ENCODE results near the gene CCRL2.

CCRL2 gene

DNA sequence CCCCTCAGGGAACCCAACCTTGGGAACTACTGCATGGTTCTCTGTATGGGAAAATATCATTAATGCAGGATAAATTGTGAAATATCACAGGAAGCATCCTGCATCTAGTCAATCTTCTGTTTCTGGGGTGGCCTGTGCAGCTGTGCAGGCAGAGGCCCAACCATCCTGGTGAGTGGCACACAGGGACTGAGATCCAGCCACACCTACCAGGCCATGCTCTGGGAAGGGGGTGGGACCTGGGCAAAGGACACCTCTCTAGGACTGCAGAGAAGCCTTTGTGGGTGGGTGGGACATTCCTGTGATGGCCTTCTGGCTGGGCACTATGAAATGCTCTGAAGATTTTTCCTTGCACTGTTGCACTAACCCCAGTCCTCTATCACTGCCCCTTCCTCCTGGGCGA lies 26.8 kb downstream of the CCRL2 start:
- Mint-ChIP-seq H3K4me3 (no peak overlapping the region), H3K4me1 (peaks cover 7% of the 10 kb centered on the region), H3K36me3 (ENCODE audit: low read depth) (peaks cover 7% of the 10 kb centered on the region), H3K27ac (no peak overlapping the region), H3K9me3 (peaks cover 34% of the 10 kb centered on the region), H3K27me3 (ENCODE audit: low read depth, poor library complexity) (peaks cover 8% of the 10 kb centered on the region)
- TF ChIP-seq, protein P1, sequence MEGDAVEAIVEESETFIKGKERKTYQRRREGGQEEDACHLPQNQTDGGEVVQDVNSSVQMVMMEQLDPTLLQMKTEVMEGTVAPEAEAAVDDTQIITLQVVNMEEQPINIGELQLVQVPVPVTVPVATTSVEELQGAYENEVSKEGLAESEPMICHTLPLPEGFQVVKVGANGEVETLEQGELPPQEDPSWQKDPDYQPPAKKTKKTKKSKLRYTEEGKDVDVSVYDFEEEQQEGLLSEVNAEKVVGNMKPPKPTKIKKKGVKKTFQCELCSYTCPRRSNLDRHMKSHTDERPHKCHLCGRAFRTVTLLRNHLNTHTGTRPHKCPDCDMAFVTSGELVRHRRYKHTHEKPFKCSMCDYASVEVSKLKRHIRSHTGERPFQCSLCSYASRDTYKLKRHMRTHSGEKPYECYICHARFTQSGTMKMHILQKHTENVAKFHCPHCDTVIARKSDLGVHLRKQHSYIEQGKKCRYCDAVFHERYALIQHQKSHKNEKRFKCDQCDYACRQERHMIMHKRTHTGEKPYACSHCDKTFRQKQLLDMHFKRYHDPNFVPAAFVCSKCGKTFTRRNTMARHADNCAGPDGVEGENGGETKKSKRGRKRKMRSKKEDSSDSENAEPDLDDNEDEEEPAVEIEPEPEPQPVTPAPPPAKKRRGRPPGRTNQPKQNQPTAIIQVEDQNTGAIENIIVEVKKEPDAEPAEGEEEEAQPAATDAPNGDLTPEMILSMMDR (IDR thresholded peaks at IDR 0.05) = no peak
- DNase-seq = no peak

DNA sequence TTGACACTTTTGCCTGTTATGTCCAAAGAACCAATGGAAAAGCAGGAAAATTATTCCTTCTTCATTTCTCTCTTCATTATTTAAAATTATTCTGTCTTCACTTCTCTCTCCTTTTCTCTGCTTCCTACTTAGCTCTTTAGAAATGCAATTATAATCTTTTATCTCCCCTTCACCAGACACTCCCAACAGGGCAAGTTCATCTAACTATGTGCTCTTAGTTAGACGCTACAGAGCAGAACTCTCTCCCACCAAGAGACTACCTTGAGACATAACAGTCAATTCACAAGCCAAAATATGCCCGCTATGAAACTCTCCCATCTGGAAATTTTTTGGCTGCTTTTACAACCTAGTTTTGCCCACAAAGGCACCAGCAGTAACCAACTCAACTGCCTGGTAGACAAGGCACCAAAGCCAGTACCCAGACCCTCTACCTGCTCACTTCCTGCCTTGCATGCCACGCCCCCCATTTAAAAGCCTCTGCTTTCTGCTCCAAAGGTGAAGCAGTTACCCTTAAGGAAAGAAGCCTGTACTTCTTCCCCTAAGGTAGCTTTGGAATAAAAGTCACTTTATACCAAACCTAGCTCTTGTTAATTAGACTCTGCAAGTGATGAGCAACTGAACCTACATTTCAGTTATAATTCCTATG lies 28.1 kb downstream of the CCRL2 start:
- Mint-ChIP-seq H3K27ac (no peak overlapping the region), H3K36me3 (ENCODE audit: low read depth) (peaks cover 7% of the 10 kb centered on the region), H3K9me3 (peaks cover 32% of the 10 kb centered on the region), H3K4me1 (no peaks in the 10 kb centered on the region), H3K27me3 (ENCODE audit: low read depth, poor library complexity) (peaks cover 8% of the 10 kb centered on the region), H3K4me3 (no peak overlapping the region)
- TF ChIP-seq, protein P1 (IDR thresholded peaks at IDR 0.05) = no peak
- no peak for DNase-seq

DNA sequence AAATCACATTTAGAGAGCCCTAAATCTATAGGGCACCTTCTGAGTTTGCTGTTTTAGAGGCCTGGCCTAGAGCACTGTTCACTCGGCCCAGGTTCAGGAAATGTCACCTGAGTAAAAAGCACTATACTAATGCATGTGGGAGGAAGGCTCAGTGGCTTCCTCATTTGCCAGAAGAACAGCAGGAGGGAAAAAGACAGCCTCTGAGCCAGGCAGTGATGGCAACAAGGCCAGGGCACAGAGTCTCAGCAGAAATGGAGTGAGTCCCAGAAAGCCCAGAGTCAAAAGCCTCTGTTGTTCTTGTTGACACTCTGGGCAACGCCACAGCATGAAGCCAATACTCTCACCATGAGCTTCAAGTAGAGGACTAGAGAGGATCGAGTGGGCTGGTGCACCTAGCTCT lies 31.8 kb downstream of the CCRL2 start:
- Mint-ChIP-seq H3K27ac (no peak overlapping the region), H3K27me3 (ENCODE audit: low read depth, poor library complexity) (peaks cover 4% of the 10 kb centered on the region), H3K4me3 (no peak overlapping the region), H3K4me1 (no peaks in the 10 kb centered on the region), H3K36me3 (ENCODE audit: low read depth) (no peaks in the 10 kb centered on the region), H3K9me3 (no peaks in the 10 kb centered on the region)
- TF ChIP-seq, protein P1 (IDR thresholded peaks at IDR 0.05) = no peak
- DNase-seq = no peak

DNA sequence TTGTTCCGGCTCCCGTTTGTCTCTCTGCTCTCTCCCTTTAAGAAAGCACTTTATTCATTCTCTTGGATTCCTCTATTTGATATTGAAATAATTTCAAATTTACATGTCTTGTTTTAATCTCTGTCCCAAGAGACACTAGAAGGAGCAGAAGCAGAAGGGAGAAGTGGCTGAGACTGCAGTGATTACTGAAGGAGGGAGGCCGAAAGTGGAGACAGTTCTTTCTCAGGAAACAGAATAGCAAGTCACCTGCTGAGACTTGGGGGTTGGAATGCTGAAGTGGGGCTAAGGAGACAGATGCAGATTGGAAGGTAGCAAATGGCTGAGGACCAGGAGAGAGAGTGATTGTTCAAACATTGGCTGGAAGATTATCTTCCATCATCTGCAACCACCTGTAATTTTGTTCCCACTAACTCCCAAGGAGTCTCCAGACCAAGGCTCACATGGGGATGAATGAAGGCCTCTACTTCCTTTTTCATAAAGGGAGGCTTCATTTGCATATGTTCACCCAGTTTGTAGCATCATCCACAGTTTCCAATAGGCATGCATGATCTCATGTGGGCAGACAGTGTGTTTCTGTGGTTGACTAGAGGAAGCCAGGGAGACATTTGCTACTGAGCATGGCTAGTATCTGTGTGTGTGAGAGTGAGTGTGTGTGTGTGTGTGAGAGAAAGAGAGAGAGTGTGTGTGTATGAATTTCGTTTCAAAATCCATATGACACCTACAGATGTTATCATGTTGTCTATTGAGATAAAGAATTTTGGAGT lies 33.7 kb downstream of the CCRL2 start:
- H3K9me3 Mint-ChIP-seq = no peaks in the 10 kb centered on the region
- no peak overlapping the region for H3K4me3 Mint-ChIP-seq
- no peaks in the 10 kb centered on the region for H3K27me3 Mint-ChIP-seq (ENCODE audit: low read depth, poor library complexity)
- TF ChIP-seq, protein P1 (IDR thresholded peaks at IDR 0.05) = no peak
- H3K4me1 Mint-ChIP-seq = no peaks in the 10 kb centered on the region
- no peak overlapping the region for H3K27ac Mint-ChIP-seq
- no peak for DNase-seq
- no peaks in the 10 kb centered on the region for H3K36me3 Mint-ChIP-seq (ENCODE audit: low read depth)

DNA sequence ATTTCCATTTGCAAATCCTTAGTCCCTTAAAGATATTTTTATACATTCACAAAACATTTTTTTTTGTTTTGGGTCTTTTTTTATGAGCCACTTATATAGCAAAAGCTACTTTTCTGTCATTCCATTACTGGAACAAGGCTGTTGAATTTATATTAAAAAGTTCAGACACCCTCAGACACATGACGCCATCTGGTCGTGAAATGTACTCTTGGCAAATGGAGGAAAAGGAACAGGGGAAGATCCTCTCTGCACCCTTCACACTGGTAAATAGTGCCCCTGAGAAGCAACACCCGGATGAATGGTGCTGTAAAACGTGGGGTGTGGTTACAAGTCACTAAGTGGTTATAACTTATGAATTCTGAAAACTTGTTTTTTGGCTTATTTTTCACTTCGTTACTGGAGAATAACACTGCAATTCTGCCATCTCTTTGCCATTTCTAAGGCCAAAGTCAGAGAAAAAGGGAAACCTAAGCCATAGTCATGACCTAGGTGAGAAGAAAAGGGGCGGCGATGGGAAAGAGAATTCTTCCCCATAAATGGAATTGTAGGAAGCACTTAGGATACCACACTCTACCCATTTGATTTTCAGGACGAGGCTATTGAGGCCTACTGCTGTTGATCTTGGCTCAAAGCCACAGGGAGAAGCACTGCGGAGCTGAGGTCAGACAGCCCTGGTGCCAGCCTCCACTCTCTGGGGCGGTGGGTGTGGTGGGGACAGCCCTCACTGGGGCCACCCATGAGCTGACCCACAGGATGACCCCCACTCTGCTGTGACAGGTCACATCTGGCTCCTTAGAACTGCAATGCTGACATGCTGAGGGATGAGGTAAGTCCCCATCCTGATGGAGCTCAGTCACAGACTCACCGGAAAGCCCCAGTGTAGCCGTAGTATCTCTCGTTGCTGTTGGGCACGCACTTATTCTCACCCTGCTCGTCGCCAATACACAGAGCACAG lies 35.8 kb downstream of the CCRL2 start:
- Mint-ChIP-seq H3K4me3 (no peak overlapping the region), H3K27ac (no peak overlapping the region), H3K9me3 (no peaks in the 10 kb centered on the region), H3K36me3 (ENCODE audit: low read depth) (no peaks in the 10 kb centered on the region), H3K4me1 (no peaks in the 10 kb centered on the region), H3K27me3 (ENCODE audit: low read depth, poor library complexity) (peaks cover 2% of the 10 kb centered on the region)
- TF ChIP-seq, protein P1 (IDR thresholded peaks at IDR 0.05) = peak; percentile 48
- DNase-seq = peak; percentile 31
